ENCODE results near the gene TPPP2.

GRCh38 chr14:21072031-21072473, 42.0 kb downstream of the TPPP2 start:
- no peak for TF ChIP-seq CTCF (conservative IDR thresholded peaks at IDR 0.05; ENCODE audit: low read length)
- TF ChIP-seq EZH2phosphoT487 (IDR thresholded peaks at IDR 0.05; ENCODE audit: borderline replicate concordance, low read depth, low read length), result no peak
